ENCODE measurements around the gene RPH3AL.

The RPH3AL gene

DNA sequence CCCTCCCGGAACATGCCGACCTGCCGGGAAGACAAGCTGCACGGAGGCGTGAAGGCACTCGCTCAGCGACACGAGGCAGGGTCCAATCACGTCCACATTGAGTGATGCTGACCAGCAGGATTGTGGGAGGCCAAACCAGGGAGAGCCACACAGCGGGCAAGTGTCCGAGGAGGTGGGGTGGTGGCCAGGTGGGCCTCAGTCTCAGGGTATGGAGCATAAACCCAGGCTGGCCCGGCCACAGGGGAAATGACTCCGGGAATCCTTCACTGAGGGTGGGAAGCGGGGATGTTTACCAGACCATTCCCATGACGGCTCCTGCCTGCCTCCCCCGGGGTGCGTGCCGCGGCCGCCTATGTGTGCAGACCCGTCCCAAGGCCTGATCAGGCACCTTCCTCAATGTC is 62.5 kb downstream of the RPH3AL start:
- no peak overlapping the region for H3K4me3 ChIP-seq (ENCODE audit: low read length)
- H3K9ac ChIP-seq (ENCODE audit: low read length): no peak overlapping the region
- H3K36me3 ChIP-seq (ENCODE audit: control insufficient read depth, insufficient read depth, low read length): no peaks in the 10 kb centered on the region
- H3K4me1 ChIP-seq (ENCODE audit: control insufficient read depth, insufficient read depth, low read length): no peaks in the 10 kb centered on the region
- no peaks in the 10 kb centered on the region for H3K27me3 ChIP-seq (ENCODE audit: control insufficient read depth, insufficient read depth, low read length)
- H3K27ac ChIP-seq (ENCODE audit: low read depth, low read length): no peak overlapping the region

- Histone ChIP-seq H3K27me3 (ENCODE audit: control insufficient read depth, insufficient read depth, low read length) (no peaks in the 10 kb centered on the region), H3K9ac (ENCODE audit: low read length) (no peak overlapping the region)
Observed at GRCh38 chr17:289409-289808, 63.2 kb downstream of the RPH3AL start.

DNA sequence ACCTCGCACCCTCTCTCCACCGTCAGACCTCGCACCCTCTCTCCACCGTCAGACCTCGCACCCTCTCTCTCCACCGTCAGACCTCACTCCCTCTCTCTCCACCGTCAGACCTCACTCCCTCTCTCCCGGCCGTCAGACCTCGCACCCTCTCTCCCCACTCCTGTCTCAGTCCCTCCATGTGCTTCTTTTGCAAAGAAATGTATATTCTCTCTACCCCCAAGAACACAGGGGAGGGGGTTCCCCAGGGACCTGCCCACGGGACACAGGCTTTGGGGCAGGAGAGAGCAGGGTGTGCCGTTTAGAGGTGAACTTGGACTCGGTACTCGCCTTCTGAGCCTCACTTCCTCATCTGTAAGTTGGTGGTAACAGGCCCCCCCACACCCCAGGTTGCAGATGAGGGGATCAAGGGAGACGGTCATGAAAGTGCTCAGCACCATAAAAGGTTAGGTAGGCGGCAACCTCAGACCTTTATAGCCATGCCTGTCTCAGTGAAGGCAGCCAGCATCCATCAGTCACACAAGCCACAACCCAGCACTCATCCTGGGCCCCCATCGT is 63.7 kb downstream of the RPH3AL start:
- Histone ChIP-seq H3K36me3 (ENCODE audit: control insufficient read depth, insufficient read depth, low read length) (no peaks in the 10 kb centered on the region), H3K27me3 (ENCODE audit: control insufficient read depth, insufficient read depth, low read length) (no peaks in the 10 kb centered on the region), H3K4me1 (ENCODE audit: control insufficient read depth, insufficient read depth, low read length) (no peaks in the 10 kb centered on the region), H3K9ac (ENCODE audit: low read length) (no peak overlapping the region), H3K27ac (ENCODE audit: low read depth, low read length) (no peak overlapping the region), H3K4me3 (ENCODE audit: low read length) (no peak overlapping the region)

More at GRCh38 chr17:289409-289808, 63.2 kb downstream of the RPH3AL start:
- H3K4me1 ChIP-seq (ENCODE audit: control insufficient read depth, insufficient read depth, low read length): no peaks in the 10 kb centered on the region
- no peak overlapping the region for H3K4me3 ChIP-seq (ENCODE audit: low read length)
- no peaks in the 10 kb centered on the region for H3K36me3 ChIP-seq (ENCODE audit: control insufficient read depth, insufficient read depth, low read length)
- no peak overlapping the region for H3K27ac ChIP-seq (ENCODE audit: low read depth, low read length)

DNA sequence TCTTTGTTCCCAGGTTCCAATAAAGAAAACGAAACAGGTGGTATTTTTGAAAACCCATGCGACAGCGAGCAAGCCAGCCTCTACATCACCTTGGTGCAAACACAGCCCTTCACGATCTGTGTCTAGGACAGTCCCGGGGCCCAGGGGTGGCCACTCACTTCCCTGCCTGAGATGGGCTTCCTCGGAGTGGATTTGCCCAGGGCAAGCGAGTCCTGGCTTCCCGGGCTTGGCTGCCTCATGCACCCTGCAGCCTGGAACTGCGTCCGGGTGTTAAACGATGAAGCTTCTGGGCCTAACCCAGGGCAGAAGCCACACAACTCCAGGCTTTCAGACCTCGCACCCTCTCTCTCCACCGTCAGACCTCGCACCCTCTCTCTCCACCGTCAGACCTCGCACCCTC is 66.0 kb downstream of the RPH3AL start:
- H3K36me3 ChIP-seq (ENCODE audit: control insufficient read depth, insufficient read depth, low read length): no peaks in the 10 kb centered on the region
- no peak overlapping the region for H3K4me3 ChIP-seq (ENCODE audit: low read length)
- H3K9ac ChIP-seq (ENCODE audit: low read length): no peak overlapping the region
- no peaks in the 10 kb centered on the region for H3K4me1 ChIP-seq (ENCODE audit: control insufficient read depth, insufficient read depth, low read length)
- no peaks in the 10 kb centered on the region for H3K27me3 ChIP-seq (ENCODE audit: control insufficient read depth, insufficient read depth, low read length)
- no peak overlapping the region for H3K27ac ChIP-seq (ENCODE audit: low read depth, low read length)

GRCh38 chr17:285751-286422 is 66.7 kb downstream of the RPH3AL start:
- Histone ChIP-seq H3K27ac (ENCODE audit: low read depth, low read length) (no peak overlapping the region), H3K36me3 (ENCODE audit: control insufficient read depth, insufficient read depth, low read length) (no peaks in the 10 kb centered on the region), H3K4me3 (ENCODE audit: low read length) (no peak overlapping the region), H3K9ac (ENCODE audit: low read length) (no peak overlapping the region), H3K27me3 (ENCODE audit: control insufficient read depth, insufficient read depth, low read length) (no peaks in the 10 kb centered on the region), H3K4me1 (ENCODE audit: control insufficient read depth, insufficient read depth, low read length) (no peaks in the 10 kb centered on the region)

DNA sequence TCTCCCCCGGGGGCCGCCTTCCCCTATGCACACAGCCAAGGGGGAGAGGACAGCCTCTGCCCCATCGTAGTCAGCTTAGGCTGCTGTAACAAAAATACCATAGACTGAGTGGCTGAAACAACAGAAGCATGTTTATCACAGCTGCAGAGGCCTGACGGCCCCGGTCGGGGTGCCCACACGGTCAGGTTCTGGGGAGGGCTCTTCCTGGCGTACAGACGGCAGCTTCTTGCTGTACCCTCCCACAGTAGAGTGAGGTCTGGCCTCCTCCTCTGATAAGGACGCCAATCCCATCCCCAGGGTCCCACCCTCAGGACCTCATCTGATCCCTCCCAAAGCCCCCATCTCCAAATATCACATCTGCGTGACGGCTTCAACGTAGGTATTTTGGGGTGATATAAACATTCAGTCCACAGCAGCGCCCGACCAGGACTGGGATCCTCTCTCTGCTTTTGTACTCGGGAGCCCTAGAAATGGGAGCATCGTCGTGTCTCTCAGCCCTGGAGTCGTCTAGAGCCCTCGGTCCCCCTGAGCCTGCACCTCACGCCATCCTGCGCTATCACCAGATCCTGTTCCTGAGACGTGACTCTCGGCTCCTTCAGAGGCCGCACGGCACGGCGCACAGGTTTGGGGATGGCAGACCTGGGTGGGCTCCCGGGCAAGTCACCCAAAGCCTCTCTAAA is 67.8 kb downstream of the RPH3AL start:
- Histone ChIP-seq H3K4me3 (ENCODE audit: low read length) (no peak overlapping the region), H3K27ac (ENCODE audit: low read depth, low read length) (no peak overlapping the region), H3K27me3 (ENCODE audit: control insufficient read depth, insufficient read depth, low read length) (no peaks in the 10 kb centered on the region), H3K4me1 (ENCODE audit: control insufficient read depth, insufficient read depth, low read length) (no peaks in the 10 kb centered on the region), H3K9ac (ENCODE audit: low read length) (no peak overlapping the region), H3K36me3 (ENCODE audit: control insufficient read depth, insufficient read depth, low read length) (no peaks in the 10 kb centered on the region)

- H3K36me3 ChIP-seq (ENCODE audit: control insufficient read depth, insufficient read depth, low read length): no peaks in the 10 kb centered on the region
- no peak overlapping the region for H3K27ac ChIP-seq (ENCODE audit: low read depth, low read length)
- no peaks in the 10 kb centered on the region for H3K4me1 ChIP-seq (ENCODE audit: control insufficient read depth, insufficient read depth, low read length)
- no peak overlapping the region for H3K4me3 ChIP-seq (ENCODE audit: low read length)
- no peaks in the 10 kb centered on the region for H3K27me3 ChIP-seq (ENCODE audit: control insufficient read depth, insufficient read depth, low read length)
- H3K9ac ChIP-seq (ENCODE audit: low read length): no peak overlapping the region
Observed at GRCh38 chr17:283911-284675, 68.5 kb downstream of the RPH3AL start.

- H3K36me3 ChIP-seq (ENCODE audit: control insufficient read depth, insufficient read depth, low read length): no peaks in the 10 kb centered on the region
- no peaks in the 10 kb centered on the region for H3K4me1 ChIP-seq (ENCODE audit: control insufficient read depth, insufficient read depth, low read length)
- H3K4me3 ChIP-seq (ENCODE audit: low read length): no peak overlapping the region
- H3K27me3 ChIP-seq (ENCODE audit: control insufficient read depth, insufficient read depth, low read length): no peaks in the 10 kb centered on the region
- H3K9ac ChIP-seq (ENCODE audit: low read length): no peak overlapping the region
- no peak overlapping the region for H3K27ac ChIP-seq (ENCODE audit: low read depth, low read length)
Observed at GRCh38 chr17:282912-283882, 69.4 kb downstream of the RPH3AL start.

DNA sequence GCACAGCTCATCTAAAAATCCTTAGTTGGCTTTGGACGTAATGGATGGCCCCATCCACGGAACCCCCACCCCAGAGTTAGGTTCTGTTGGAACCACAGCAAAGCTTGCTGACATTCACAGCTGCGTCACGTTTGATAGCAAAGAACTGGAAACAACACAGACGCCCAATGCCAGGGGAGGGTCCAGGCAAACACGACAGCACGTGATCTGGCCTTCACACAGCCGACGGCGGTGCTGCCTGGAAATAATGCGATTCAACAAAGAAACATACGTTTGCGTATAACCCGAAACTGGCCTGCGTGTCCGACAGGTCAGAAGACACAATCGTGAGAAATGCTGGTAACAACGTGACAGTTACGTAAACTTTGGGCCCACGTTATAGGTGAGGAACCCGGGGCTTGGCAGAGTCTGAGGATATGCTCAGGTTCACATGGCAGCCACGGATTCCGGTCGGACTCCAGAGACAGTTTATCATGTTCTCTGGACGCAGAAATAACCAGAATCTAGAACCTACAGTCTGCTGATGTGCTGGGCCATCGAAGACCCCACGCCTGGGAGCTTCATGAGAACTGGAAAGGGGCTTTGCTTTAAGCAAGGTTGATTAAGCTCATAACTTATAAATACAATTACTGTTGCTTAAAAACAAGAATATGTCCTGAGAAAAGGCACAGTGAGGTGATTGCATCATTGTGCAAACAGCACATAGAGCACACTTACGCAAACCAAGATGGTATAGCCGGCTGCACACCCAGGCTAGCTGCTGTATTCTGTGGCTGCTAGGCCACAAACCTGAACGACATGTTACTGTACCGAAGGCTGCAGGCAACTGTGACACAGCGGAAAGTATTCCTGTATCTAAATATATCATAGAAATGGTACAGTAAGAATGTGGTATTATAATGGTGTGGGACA is 70.4 kb downstream of the RPH3AL start:
- Histone ChIP-seq H3K4me3 (ENCODE audit: low read length) (no peak overlapping the region), H3K27ac (ENCODE audit: low read depth, low read length) (no peak overlapping the region), H3K36me3 (ENCODE audit: control insufficient read depth, insufficient read depth, low read length) (no peaks in the 10 kb centered on the region), H3K4me1 (ENCODE audit: control insufficient read depth, insufficient read depth, low read length) (no peaks in the 10 kb centered on the region), H3K9ac (ENCODE audit: low read length) (no peak overlapping the region), H3K27me3 (ENCODE audit: control insufficient read depth, insufficient read depth, low read length) (no peaks in the 10 kb centered on the region)

GRCh38 chr17:281365-281999 is 71.1 kb downstream of the RPH3AL start:
- H3K4me1 ChIP-seq (ENCODE audit: control insufficient read depth, insufficient read depth, low read length): no peaks in the 10 kb centered on the region
- no peak overlapping the region for H3K9ac ChIP-seq (ENCODE audit: low read length)
- H3K4me3 ChIP-seq (ENCODE audit: low read length): no peak overlapping the region
- no peaks in the 10 kb centered on the region for H3K27me3 ChIP-seq (ENCODE audit: control insufficient read depth, insufficient read depth, low read length)
- no peak overlapping the region for H3K27ac ChIP-seq (ENCODE audit: low read depth, low read length)
- no peaks in the 10 kb centered on the region for H3K36me3 ChIP-seq (ENCODE audit: control insufficient read depth, insufficient read depth, low read length)

DNA sequence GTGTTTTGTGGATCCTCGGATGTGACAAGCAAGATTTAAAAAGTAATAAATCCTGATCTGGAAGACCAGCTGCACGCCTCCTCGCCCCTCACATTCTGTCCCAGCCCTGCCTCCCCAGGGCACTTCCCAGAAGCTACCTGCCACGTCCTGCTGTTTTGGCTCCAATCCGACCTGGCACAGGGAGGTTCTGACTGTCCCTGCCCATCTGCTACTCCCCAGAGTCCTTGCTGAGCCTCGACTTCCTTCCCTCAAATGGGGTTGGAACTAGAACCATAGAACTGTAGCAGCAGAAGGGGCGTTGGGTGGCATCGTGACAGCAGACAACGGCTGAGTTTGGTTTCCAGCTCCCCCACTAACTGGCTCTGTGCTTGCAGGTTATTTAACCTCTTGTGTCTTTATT is 71.7 kb downstream of the RPH3AL start:
- Histone ChIP-seq H3K36me3 (ENCODE audit: control insufficient read depth, insufficient read depth, low read length) (no peaks in the 10 kb centered on the region), H3K4me3 (ENCODE audit: low read length) (no peak overlapping the region), H3K27ac (ENCODE audit: low read depth, low read length) (no peak overlapping the region), H3K27me3 (ENCODE audit: control insufficient read depth, insufficient read depth, low read length) (no peaks in the 10 kb centered on the region), H3K9ac (ENCODE audit: low read length) (no peak overlapping the region), H3K4me1 (ENCODE audit: control insufficient read depth, insufficient read depth, low read length) (no peaks in the 10 kb centered on the region)

All from rectal smooth muscle tissue (tissue), 1 donor.